K562 (cell line): ENCODE data around the gene SYPL2. TPM values are rescaled to one million over a fixed set of nuclear protein-coding genes. Genes with fewer than 3 reads are reported as not detected.

Experiments
- BRF1 ChIP-seq: IDR thresholded peaks from 3 replicates; pipeline ENCODE4 v1.6.1; 2011; ENCODE audit warnings: borderline replicate concordance, mild to moderate bottlenecking; ENCODE audit not compliant: insufficient read length; ENCODE audit errors: extremely low read depth
- CREB1 ChIP-seq, 2 experiments: sonication (generic) in 1 of 2; formaldehyde crosslinking in 1 of 2; IDR thresholded peaks; 2 replicates each; pipeline versions ENCODE4 v1.6.1 to v1.8.0; 2012 to 2022; ENCODE audit warnings: inconsistent platforms in 1 of 2, mild to moderate bottlenecking in 1 of 2, missing genetic modification reagents in 1 of 2, moderate library complexity in 1 of 2
- CREM ChIP-seq: IDR thresholded peaks from 2 replicates; pipeline ENCODE4 v1.6.1; 2014; ENCODE audit warnings: antibody characterized with exemption, low read depth
- FIP1L1 ChIP-seq: fragments of 200-400 bp; formaldehyde crosslinking; IDR thresholded peaks from 2 replicates; pipeline ENCODE4 v1.6.1; 2018; ENCODE audit warnings: mild to moderate bottlenecking, low read depth, low read length; ENCODE audit not compliant: poor library complexity, severe bottlenecking
- FOXK1 ChIP-seq: sonication (generic); formaldehyde crosslinking; IDR thresholded peaks from 2 replicates; pipeline ENCODE4 v1.8.0; 2022; ENCODE audit warnings: missing genetic modification reagents, mild to moderate bottlenecking, borderline replicate concordance
- PRMT5 ChIP-seq: sonication (generic); formaldehyde crosslinking; IDR thresholded peaks from 2 replicates; pipeline ENCODE4 v1.5.0; 2020; ENCODE audit warnings: missing genetic modification reagents
- RBM14 ChIP-seq: fragments of 200-400 bp; formaldehyde crosslinking; IDR thresholded peaks from 2 replicates; pipeline ENCODE4 v1.6.1; 2018; ENCODE audit warnings: low read depth, mild to moderate bottlenecking, low read length, moderate library complexity, borderline replicate concordance; ENCODE audit not compliant: insufficient read depth
- SMAD1 ChIP-seq: fragments of 150-350 bp; IDR thresholded peaks from 2 replicates; pipeline ENCODE4 v1.6.1; 2014; ENCODE audit warnings: low read length, low read depth; ENCODE audit not compliant: partially characterized antibody
- SP2 ChIP-seq: IDR thresholded peaks from 2 replicates; pipeline ENCODE4 v1.6.1; 2011; ENCODE audit warnings: mild to moderate bottlenecking, low read depth, low read length, moderate library complexity; ENCODE audit not compliant: poor library complexity, severe bottlenecking; ENCODE audit errors: extremely low read depth
- TBL1XR1 ChIP-seq, 2 experiments: IDR thresholded peaks; 2 replicates each; pipeline ENCODE4 v1.6.1; 2012; ENCODE audit warnings: improper control_type of control experiment in 2 of 2, low read length in 2 of 2, mild to moderate bottlenecking in 1 of 2
- TFAM ChIP-seq: fragments of 250-450 bp; sonication (Bioruptor Pico); conservative IDR thresholded peaks from 2 replicates; pipeline ENCODE4 v1.5.0; 2021; ENCODE audit warnings: mild to moderate bottlenecking, moderate library complexity
- ZNF140 ChIP-seq: fragments of 250-450 bp; sonication (Bioruptor Pico); IDR thresholded peaks from 2 replicates; pipeline ENCODE4 v1.8.0; 2021; ENCODE audit warnings: moderate library complexity, mild to moderate bottlenecking, inconsistent platforms
- ZNF274 ChIP-seq: IDR thresholded peaks from 2 replicates; pipeline ENCODE4 v1.6.1; 2011; ENCODE audit warnings: low read depth, mild to moderate bottlenecking, low read length, moderate library complexity, borderline replicate concordance
- ZNF407 ChIP-seq: fragments of 450-650 bp; IDR thresholded peaks from 2 replicates; pipeline ENCODE4 v1.6.1; 2016; ENCODE audit warnings: low read depth
- polyA plus RNA-seq, 8 experiments: library from polyadenylated mRNA; depleted of rRNA in 4 of 8; stranded (reverse) in 5 of 8; unstranded in 3 of 8; fragments of >200 nt; fragmentation: Nextera tagmentation in 2 of 8; fragmentation: Illumina TruSeq in 1 of 8; extraction: Ambion mirVana in 2 of 8; extraction: Trizol in 1 of 8; gene quantifications; 2 replicates each; pipeline versions ENCODE4 v1.2.1 to v1.2.3, GENCODE V29; 2011 to 2014; ENCODE audit warnings: inconsistent platforms in 1 of 8, missing spikeins in 1 of 8
- total RNA-seq, 7 experiments: library from RNA; depleted of rRNA in 6 of 7; stranded (reverse); fragments of >200 nt in 6 of 7; fragmentation: Illumina TruSeq in 2 of 7; extraction: Trizol in 2 of 7; gene quantifications; 2 replicates each; pipeline versions ENCODE4 v1.2.1 to v1.2.3, GENCODE V29; 2011 to 2021; ENCODE audit warnings: low replicate concordance in 1 of 7
- TF ChIP-seq, protein P1 (sequence below): fragments of 250-450 bp; sonication (Bioruptor Pico); IDR thresholded peaks from 2 replicates; pipeline ENCODE4 v1.4.0; 2020; ENCODE audit warnings: mild to moderate bottlenecking, moderate library complexity

Gene SYPL2
- total and polyA plus RNA-seq, 9 of the 15 experiments (the other 6 are each of a cell fraction or from before 2014, with no cell fraction given), result 0.03 to 0.20 (median 0.07) TPM; not detected in 2

DNA sequence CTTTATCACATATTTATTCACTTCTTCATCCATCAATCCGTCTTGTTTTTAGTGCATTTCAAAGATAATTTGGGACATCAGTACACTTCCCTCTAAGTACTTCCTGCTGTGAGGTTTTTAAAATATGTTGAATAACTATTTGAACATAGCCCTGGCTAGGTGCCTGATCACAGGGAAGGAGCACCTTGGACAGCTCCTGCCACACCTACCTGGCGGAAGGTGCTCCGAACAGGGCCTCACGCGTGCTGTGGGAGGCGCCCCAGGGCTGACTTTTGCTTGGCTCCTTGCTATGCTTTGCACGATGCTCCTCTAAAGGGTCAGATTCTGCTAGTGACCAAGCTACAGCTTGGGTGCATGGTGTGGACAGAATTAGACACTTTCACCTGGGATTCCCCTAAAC lies 12.5 kb downstream of the SYPL2 start (continued):
- TF ChIP-seq ZNF407 (no peak), ZNF140 (CRISPR knock-in tag) (no peak), BRF1 (no peak), SP2 (no peak), CREM (0 out of 2 replicates have a peak, but pooled peaks have one; percentile 40), FIP1L1 (no peak), CREB1 (IDR thresholded peaks at IDR 0.05) (no peak), CREB1 (CRISPR knock-in tag; IDR thresholded peaks at IDR 0.05) (no peak; the same call in 1 of the 2 replicates), TBL1XR1 (IDR thresholded peaks at IDR 0.05; ENCODE audit: low read length in 2 of 2) (no peak), SMAD1 (no peak), TFAM (no peak), RBM14 (no peak), ZNF274 (no peak), PRMT5 (CRISPR knock-in tag) (0 out of 2 replicates have a peak, but pooled peaks have one; percentile 35), FOXK1 (CRISPR knock-in tag) (no peak)
- TF ChIP-seq, protein P1, sequence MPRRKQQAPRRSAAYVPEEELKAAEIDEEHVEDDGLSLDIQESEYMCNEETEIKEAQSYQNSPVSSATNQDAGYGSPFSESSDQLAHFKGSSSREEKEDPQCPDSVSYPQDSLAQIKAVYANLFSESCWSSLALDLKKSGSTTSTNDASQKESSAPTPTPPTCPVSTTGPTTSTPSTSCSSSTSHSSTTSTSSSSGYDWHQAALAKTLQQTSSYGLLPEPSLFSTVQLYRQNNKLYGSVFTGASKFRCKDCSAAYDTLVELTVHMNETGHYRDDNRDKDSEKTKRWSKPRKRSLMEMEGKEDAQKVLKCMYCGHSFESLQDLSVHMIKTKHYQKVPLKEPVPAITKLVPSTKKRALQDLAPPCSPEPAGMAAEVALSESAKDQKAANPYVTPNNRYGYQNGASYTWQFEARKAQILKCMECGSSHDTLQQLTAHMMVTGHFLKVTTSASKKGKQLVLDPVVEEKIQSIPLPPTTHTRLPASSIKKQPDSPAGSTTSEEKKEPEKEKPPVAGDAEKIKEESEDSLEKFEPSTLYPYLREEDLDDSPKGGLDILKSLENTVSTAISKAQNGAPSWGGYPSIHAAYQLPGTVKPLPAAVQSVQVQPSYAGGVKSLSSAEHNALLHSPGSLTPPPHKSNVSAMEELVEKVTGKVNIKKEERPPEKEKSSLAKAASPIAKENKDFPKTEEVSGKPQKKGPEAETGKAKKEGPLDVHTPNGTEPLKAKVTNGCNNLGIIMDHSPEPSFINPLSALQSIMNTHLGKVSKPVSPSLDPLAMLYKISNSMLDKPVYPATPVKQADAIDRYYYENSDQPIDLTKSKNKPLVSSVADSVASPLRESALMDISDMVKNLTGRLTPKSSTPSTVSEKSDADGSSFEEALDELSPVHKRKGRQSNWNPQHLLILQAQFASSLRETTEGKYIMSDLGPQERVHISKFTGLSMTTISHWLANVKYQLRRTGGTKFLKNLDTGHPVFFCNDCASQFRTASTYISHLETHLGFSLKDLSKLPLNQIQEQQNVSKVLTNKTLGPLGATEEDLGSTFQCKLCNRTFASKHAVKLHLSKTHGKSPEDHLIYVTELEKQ (CRISPR knock-in tag), result no peak
